GM23338 (cell line): ENCODE results near the gene RPS6KA3. TPM values are rescaled to one million over a fixed set of nuclear protein-coding genes. Genes with fewer than 3 reads are reported as not detected.

ENCODE experiments used
- ATAC-seq: fragments of 200-7000 bp; cut with Tn5 transposase; 3 replicates; pipeline ENCODE4 v1.9.1; 2020
- DNase-seq: peaks from one replicate; pipeline ENCODE4 v3.0.0-alpha.2; 2015; ENCODE audit warnings: low spot score
- H2AFZ ChIP-seq: fragments of 200-600 bp; sonication (generic); 2 replicates; pipeline ENCODE4 v1.8.0; 2016; ENCODE audit warnings: antibody characterized with exemption, mild to moderate bottlenecking, moderate library complexity
- H3F3A ChIP-seq: fragments of 200-600 bp; sonication (generic); replicated peaks from 2 replicates; pipeline ENCODE4 v1.8.0; 2017; ENCODE audit warnings: antibody characterized with exemption, mixed run types, low read depth
- H3K27ac ChIP-seq: fragments of 200-600 bp; sonication (generic); 2 replicates; pipeline ENCODE4 v1.6.1; 2016; ENCODE audit warnings: low read depth
- H3K27me3 ChIP-seq: fragments of 200-600 bp; sonication (generic); 2 replicates; pipeline ENCODE4 v1.8.0; 2016; ENCODE audit warnings: mild to moderate bottlenecking, mixed run types, moderate library complexity; ENCODE audit not compliant: insufficient read depth
- H3K36me3 ChIP-seq: fragments of 200-600 bp; sonication (generic); 2 replicates; pipeline ENCODE4 v1.8.0; 2016; ENCODE audit warnings: mild to moderate bottlenecking; ENCODE audit not compliant: insufficient read depth
- H3K4me1 ChIP-seq: fragments of 200-600 bp; sonication (generic); 2 replicates; pipeline ENCODE4 v1.8.0; 2016; ENCODE audit warnings: mild to moderate bottlenecking, moderate library complexity; ENCODE audit not compliant: insufficient read depth
- H3K4me2 ChIP-seq: fragments of 200-600 bp; sonication (generic); 2 replicates; pipeline ENCODE4 v1.7.1; 2017; ENCODE audit warnings: mixed run types
- H3K4me3 ChIP-seq: fragments of 200-600 bp; sonication (generic); 2 replicates; pipeline ENCODE4 v1.6.1; 2016; ENCODE audit warnings: mixed run types
- H3K79me2 ChIP-seq: fragments of 200-600 bp; sonication (generic); replicated peaks from 2 replicates; pipeline ENCODE4 v1.8.0; 2017; ENCODE audit warnings: mild to moderate bottlenecking; ENCODE audit not compliant: insufficient read depth
- H3K9me2 ChIP-seq: fragments of 200-600 bp; sonication (generic); 2 replicates; pipeline ENCODE4 v1.8.0; 2017; ENCODE audit not compliant: insufficient read depth
- H4K20me1 ChIP-seq: fragments of 200-600 bp; sonication (generic); replicated peaks from 2 replicates; pipeline ENCODE4 v1.8.0; 2017; ENCODE audit warnings: mild to moderate bottlenecking; ENCODE audit not compliant: insufficient read depth
- H3K27ac Mint-ChIP-seq: 2 replicates; pipeline ENCODE4 v1.8.0; 2020; ENCODE audit warnings: inconsistent platforms, mild to moderate bottlenecking, moderate library complexity, mixed read lengths
- H3K27me3 Mint-ChIP-seq: 3 replicates; pipeline ENCODE4 v1.8.0; 2022; ENCODE audit warnings: low read depth, mild to moderate bottlenecking, moderate library complexity, mixed read lengths, inconsistent platforms; ENCODE audit not compliant: insufficient read depth, poor library complexity
- H3K36me3 Mint-ChIP-seq: 3 replicates; pipeline ENCODE4 v1.8.0; 2021; ENCODE audit warnings: low read depth, mild to moderate bottlenecking, inconsistent platforms, moderate library complexity, mixed read lengths
- H3K4me1 Mint-ChIP-seq: 3 replicates; pipeline ENCODE4 v1.8.0; 2020; ENCODE audit warnings: mild to moderate bottlenecking, inconsistent platforms, mixed read lengths
- H3K4me3 Mint-ChIP-seq: 3 replicates; pipeline ENCODE4 v1.8.0; 2021; ENCODE audit warnings: moderate library complexity, mild to moderate bottlenecking, inconsistent platforms, mixed read lengths
- H3K9me3 Mint-ChIP-seq: 3 replicates; pipeline ENCODE4 v1.8.0; 2020; ENCODE audit warnings: moderate library complexity, mild to moderate bottlenecking, inconsistent platforms, mixed read lengths
- CREB1 ChIP-seq: fragments of 250-450 bp; sonication (Bioruptor Pico); IDR thresholded peaks from 2 replicates; pipeline ENCODE4 v1.5.0; 2020; ENCODE audit warnings: low read depth, mild to moderate bottlenecking, moderate library complexity
- EZH2 ChIP-seq: fragments of 200-600 bp; sonication (generic); IDR thresholded peaks from one replicate; pipeline ENCODE4 v1.8.0; 2017; ENCODE audit warnings: antibody characterized with exemption, mild to moderate bottlenecking, low read depth; ENCODE audit not compliant: unreplicated experiment
- JUNB ChIP-seq: IDR thresholded peaks from one replicate; pipeline ENCODE4 v1.6.1; 2016; ENCODE audit warnings: antibody characterized with exemption; ENCODE audit not compliant: unreplicated experiment
- POLR2AphosphoS5 ChIP-seq: IDR thresholded peaks from 2 replicates; pipeline ENCODE4 v1.6.1; 2016; ENCODE audit warnings: antibody characterized with exemption, low read depth
- ZNF114 ChIP-seq: fragments of 250-450 bp; sonication (Bioruptor Pico); IDR thresholded peaks from 2 replicates; pipeline ENCODE4 v1.5.0; 2020; ENCODE audit warnings: mild to moderate bottlenecking, moderate library complexity
- ZNF331 ChIP-seq: fragments of 250-450 bp; sonication (Bioruptor Pico); IDR thresholded peaks from 2 replicates; pipeline ENCODE4 v1.5.0; 2020; ENCODE audit warnings: low read depth, mild to moderate bottlenecking, moderate library complexity
- polyA plus RNA-seq: library from polyadenylated mRNA; unstranded; fragments of >200 nt; fragmentation: Nextera tagmentation; extraction: Ambion mirVana; gene quantifications from 2 replicates; pipeline ENCODE4 v1.2.1, GENCODE V29; 2016
- total RNA-seq: library from RNA; depleted of rRNA; stranded (reverse); fragments of >200 nt; shearing (Covaris generic); gene quantifications from 2 replicates; pipeline ENCODE4 v1.2.3, GENCODE V29; 2014
- TF ChIP-seq, protein P1 (sequence below), 2 experiments: fragments of 200-600 bp in 1 of 2; sonication (generic) in 1 of 2; conservative IDR thresholded peaks; 2 replicates each; pipeline versions ENCODE4 v1.5.1 to v1.6.1; 2016 to 2017; ENCODE audit warnings: antibody characterized with exemption in 2 of 2, low read depth in 2 of 2, mild to moderate bottlenecking in 2 of 2, moderate library complexity in 1 of 2
- TF ChIP-seq, protein P2 (sequence below): IDR thresholded peaks from one replicate; pipeline ENCODE4 v1.6.1; 2018; ENCODE audit warnings: antibody characterized with exemption; ENCODE audit not compliant: unreplicated experiment
- TF ChIP-seq, protein P3 (sequence below): IDR thresholded peaks from 2 replicates; pipeline ENCODE4 v1.6.1; 2016; ENCODE audit warnings: antibody characterized with exemption
- TF ChIP-seq, protein P4 (sequence below): fragments of 250-450 bp; sonication (Bioruptor Pico); IDR thresholded peaks from 2 replicates; pipeline ENCODE4 v1.5.0; 2020; ENCODE audit warnings: mild to moderate bottlenecking, moderate library complexity

The RPS6KA3 gene
- total and polyA plus RNA-seq, 2 experiments from 2014 or later = 3.2 to 12.2 TPM

DNA sequence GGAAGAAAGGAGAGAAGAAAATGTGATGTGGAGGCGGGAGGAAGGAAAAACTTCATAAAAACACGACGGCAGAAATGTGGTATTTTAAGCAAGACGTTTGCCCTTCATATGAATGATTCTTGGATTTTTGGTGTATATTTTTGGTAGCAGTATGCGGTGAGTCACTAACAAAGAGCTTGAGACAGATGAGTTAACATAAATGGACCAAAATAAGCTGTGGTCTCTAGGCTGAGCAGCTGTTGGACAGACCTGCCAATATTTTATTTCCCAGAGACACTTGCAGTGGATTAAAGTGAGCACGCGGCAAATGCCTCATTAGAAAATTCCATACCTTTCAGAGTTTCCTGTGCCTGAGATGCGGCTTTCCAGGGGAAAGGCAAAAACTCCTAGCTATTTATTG, 43.1 kb upstream of the RPS6KA3 start:
- Histone ChIP-seq H3K36me3 (no peaks in the 10 kb centered on the region), H3K4me2 (no peak overlapping the region), H4K20me1 (no peaks in the 10 kb centered on the region), H3K79me2 (no peaks in the 10 kb centered on the region), H2AFZ (no peak overlapping the region), H3K4me1 (no peaks in the 10 kb centered on the region), H3K27ac (no peak overlapping the region), H3K4me3 (no peak overlapping the region), H3K9me2 (no peaks in the 10 kb centered on the region), H3F3A (no peaks in the 10 kb centered on the region), H3K27me3 (no peaks in the 10 kb centered on the region)
- Mint-ChIP-seq H3K27me3 (no peaks in the 10 kb centered on the region), H3K9me3 (no peaks in the 10 kb centered on the region), H3K4me3 (no peak overlapping the region), H3K4me1 (peaks cover 11% of the 10 kb centered on the region), H3K27ac (no peak overlapping the region), H3K36me3 (no peaks in the 10 kb centered on the region)
- no peak for ATAC-seq
- no peak for DNase-seq
- TF ChIP-seq ZNF114 (CRISPR knock-in tag) = no peak
- TF ChIP-seq, protein P1, sequence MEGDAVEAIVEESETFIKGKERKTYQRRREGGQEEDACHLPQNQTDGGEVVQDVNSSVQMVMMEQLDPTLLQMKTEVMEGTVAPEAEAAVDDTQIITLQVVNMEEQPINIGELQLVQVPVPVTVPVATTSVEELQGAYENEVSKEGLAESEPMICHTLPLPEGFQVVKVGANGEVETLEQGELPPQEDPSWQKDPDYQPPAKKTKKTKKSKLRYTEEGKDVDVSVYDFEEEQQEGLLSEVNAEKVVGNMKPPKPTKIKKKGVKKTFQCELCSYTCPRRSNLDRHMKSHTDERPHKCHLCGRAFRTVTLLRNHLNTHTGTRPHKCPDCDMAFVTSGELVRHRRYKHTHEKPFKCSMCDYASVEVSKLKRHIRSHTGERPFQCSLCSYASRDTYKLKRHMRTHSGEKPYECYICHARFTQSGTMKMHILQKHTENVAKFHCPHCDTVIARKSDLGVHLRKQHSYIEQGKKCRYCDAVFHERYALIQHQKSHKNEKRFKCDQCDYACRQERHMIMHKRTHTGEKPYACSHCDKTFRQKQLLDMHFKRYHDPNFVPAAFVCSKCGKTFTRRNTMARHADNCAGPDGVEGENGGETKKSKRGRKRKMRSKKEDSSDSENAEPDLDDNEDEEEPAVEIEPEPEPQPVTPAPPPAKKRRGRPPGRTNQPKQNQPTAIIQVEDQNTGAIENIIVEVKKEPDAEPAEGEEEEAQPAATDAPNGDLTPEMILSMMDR (conservative IDR thresholded peaks at IDR 0.05; ENCODE audit: low read depth in 2 of 2) = no peak
- no peak for TF ChIP-seq JUNB
- TF ChIP-seq, protein P2, sequence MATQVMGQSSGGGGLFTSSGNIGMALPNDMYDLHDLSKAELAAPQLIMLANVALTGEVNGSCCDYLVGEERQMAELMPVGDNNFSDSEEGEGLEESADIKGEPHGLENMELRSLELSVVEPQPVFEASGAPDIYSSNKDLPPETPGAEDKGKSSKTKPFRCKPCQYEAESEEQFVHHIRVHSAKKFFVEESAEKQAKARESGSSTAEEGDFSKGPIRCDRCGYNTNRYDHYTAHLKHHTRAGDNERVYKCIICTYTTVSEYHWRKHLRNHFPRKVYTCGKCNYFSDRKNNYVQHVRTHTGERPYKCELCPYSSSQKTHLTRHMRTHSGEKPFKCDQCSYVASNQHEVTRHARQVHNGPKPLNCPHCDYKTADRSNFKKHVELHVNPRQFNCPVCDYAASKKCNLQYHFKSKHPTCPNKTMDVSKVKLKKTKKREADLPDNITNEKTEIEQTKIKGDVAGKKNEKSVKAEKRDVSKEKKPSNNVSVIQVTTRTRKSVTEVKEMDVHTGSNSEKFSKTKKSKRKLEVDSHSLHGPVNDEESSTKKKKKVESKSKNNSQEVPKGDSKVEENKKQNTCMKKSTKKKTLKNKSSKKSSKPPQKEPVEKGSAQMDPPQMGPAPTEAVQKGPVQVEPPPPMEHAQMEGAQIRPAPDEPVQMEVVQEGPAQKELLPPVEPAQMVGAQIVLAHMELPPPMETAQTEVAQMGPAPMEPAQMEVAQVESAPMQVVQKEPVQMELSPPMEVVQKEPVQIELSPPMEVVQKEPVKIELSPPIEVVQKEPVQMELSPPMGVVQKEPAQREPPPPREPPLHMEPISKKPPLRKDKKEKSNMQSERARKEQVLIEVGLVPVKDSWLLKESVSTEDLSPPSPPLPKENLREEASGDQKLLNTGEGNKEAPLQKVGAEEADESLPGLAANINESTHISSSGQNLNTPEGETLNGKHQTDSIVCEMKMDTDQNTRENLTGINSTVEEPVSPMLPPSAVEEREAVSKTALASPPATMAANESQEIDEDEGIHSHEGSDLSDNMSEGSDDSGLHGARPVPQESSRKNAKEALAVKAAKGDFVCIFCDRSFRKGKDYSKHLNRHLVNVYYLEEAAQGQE = no peak
- TF ChIP-seq POLR2AphosphoS5 = no peak
- TF ChIP-seq CREB1 (CRISPR knock-in tag) = no peak
- no peak for TF ChIP-seq EZH2
- TF ChIP-seq ZNF331 = no peak
- TF ChIP-seq, protein P3, sequence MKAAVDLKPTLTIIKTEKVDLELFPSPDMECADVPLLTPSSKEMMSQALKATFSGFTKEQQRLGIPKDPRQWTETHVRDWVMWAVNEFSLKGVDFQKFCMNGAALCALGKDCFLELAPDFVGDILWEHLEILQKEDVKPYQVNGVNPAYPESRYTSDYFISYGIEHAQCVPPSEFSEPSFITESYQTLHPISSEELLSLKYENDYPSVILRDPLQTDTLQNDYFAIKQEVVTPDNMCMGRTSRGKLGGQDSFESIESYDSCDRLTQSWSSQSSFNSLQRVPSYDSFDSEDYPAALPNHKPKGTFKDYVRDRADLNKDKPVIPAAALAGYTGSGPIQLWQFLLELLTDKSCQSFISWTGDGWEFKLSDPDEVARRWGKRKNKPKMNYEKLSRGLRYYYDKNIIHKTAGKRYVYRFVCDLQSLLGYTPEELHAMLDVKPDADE = no peak
- TF ChIP-seq, protein P4, sequence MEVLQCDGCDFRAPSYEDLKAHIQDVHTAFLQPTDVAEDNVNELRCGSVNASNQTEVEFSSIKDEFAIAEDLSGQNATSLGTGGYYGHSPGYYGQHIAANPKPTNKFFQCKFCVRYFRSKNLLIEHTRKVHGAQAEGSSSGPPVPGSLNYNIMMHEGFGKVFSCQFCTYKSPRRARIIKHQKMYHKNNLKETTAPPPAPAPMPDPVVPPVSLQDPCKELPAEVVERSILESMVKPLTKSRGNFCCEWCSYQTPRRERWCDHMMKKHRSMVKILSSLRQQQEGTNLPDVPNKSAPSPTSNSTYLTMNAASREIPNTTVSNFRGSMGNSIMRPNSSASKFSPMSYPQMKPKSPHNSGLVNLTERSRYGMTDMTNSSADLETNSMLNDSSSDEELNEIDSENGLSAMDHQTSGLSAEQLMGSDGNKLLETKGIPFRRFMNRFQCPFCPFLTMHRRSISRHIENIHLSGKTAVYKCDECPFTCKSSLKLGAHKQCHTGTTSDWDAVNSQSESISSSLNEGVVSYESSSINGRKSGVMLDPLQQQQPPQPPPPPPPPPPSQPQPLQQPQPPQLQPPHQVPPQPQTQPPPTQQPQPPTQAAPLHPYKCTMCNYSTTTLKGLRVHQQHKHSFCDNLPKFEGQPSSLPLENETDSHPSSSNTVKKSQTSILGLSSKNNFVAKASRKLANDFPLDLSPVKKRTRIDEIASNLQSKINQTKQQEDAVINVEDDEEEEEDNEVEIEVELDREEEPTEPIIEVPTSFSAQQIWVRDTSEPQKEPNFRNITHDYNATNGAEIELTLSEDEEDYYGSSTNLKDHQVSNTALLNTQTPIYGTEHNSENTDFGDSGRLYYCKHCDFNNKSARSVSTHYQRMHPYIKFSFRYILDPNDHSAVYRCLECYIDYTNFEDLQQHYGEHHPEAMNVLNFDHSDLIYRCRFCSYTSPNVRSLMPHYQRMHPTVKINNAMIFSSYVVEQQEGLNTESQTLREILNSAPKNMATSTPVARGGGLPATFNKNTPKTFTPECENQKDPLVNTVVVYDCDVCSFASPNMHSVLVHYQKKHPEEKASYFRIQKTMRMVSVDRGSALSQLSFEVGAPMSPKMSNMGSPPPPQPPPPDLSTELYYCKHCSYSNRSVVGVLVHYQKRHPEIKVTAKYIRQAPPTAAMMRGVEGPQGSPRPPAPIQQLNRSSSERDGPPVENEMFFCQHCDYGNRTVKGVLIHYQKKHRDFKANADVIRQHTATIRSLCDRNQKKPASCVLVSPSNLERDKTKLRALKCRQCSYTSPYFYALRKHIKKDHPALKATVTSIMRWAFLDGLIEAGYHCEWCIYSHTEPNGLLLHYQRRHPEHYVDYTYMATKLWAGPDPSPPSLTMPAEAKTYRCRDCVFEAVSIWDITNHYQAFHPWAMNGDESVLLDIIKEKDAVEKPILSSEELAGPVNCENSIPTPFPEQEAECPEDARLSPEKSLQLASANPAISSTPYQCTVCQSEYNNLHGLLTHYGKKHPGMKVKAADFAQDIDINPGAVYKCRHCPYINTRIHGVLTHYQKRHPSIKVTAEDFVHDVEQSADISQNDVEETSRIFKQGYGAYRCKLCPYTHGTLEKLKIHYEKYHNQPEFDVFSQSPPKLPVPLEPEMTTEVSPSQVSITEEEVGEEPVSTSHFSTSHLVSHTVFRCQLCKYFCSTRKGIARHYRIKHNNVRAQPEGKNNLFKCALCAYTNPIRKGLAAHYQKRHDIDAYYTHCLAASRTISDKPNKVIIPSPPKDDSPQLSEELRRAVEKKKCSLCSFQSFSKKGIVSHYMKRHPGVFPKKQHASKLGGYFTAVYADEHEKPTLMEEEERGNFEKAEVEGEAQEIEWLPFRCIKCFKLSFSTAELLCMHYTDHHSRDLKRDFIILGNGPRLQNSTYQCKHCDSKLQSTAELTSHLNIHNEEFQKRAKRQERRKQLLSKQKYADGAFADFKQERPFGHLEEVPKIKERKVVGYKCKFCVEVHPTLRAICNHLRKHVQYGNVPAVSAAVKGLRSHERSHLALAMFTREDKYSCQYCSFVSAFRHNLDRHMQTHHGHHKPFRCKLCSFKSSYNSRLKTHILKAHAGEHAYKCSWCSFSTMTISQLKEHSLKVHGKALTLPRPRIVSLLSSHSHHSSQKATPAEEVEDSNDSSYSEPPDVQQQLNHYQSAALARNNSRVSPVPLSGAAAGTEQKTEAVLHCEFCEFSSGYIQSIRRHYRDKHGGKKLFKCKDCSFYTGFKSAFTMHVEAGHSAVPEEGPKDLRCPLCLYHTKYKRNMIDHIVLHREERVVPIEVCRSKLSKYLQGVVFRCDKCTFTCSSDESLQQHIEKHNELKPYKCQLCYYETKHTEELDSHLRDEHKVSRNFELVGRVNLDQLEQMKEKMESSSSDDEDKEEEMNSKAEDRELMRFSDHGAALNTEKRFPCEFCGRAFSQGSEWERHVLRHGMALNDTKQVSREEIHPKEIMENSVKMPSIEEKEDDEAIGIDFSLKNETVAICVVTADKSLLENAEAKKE (CRISPR knock-in tag) = no peak
